ENCODE measurements around the gene VCL. TPM values are rescaled to one million over a fixed set of nuclear protein-coding genes. Genes with fewer than 3 reads are reported as not detected.

Gene VCL
- total RNA-seq, 1 experiment from 2014 or later = 106 TPM

DNA sequence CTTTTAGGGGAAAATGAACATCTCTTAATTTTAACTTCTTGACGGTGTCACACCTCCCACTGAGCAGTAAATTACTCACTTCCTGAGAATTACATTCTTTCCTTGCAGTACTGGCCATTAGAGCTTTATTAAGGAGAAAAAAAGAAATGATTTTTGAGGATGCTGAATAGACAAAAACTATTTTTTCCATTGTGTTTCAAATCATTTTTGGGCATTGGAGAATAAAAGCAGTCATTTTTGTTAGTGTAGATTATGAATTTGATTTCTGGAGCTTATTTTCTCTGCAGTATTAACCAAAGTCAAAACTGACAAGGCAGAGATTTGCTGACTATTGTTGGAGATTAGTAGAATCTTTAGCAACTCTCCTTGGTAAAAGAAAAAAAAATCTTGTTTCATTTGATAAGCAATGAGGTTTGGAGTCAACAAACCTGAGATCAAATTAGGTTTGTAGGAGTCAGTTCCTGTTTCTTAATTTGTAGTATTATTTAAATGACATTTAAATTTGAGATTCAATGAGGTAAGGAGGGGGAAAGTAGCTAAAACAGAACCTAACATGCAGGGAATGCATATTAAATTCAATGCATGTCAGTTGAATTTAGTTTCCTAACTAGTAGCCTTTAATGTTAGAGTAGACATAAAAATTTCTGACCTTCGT is 82.1 kb downstream of the VCL start (continued):
- TF ChIP-seq, protein P1, sequence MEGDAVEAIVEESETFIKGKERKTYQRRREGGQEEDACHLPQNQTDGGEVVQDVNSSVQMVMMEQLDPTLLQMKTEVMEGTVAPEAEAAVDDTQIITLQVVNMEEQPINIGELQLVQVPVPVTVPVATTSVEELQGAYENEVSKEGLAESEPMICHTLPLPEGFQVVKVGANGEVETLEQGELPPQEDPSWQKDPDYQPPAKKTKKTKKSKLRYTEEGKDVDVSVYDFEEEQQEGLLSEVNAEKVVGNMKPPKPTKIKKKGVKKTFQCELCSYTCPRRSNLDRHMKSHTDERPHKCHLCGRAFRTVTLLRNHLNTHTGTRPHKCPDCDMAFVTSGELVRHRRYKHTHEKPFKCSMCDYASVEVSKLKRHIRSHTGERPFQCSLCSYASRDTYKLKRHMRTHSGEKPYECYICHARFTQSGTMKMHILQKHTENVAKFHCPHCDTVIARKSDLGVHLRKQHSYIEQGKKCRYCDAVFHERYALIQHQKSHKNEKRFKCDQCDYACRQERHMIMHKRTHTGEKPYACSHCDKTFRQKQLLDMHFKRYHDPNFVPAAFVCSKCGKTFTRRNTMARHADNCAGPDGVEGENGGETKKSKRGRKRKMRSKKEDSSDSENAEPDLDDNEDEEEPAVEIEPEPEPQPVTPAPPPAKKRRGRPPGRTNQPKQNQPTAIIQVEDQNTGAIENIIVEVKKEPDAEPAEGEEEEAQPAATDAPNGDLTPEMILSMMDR (IDR thresholded peaks at IDR 0.05 in 2 of 3, conservative IDR thresholded peaks at IDR 0.05 in 1 of 3; ENCODE audit: borderline replicate concordance in 1 of 3, insufficient read depth in 1 of 3, low read depth in 2 of 3, low read length in 2 of 3) = no peak
- TF ChIP-seq CEBPB (IDR thresholded peaks at IDR 0.05; ENCODE audit: low read depth) (0 out of 2 replicates have a peak, but pooled peaks have one; percentile 32), TCF7L2 (IDR thresholded peaks at IDR 0.05; ENCODE audit: borderline replicate concordance, extremely low read depth, insufficient read depth, insufficient read length) (no peak), ZFX (IDR thresholded peaks at IDR 0.05) (no peak), POLR2AphosphoS5 (IDR thresholded peaks at IDR 0.05; ENCODE audit: low read depth, low read length) (no peak), SP1 (IDR thresholded peaks at IDR 0.05; ENCODE audit: low read depth) (peak; percentile 71), ZNF274 (IDR thresholded peaks at IDR 0.05; ENCODE audit: low read depth, low read length) (no peak)
- TF ChIP-seq, protein P2, sequence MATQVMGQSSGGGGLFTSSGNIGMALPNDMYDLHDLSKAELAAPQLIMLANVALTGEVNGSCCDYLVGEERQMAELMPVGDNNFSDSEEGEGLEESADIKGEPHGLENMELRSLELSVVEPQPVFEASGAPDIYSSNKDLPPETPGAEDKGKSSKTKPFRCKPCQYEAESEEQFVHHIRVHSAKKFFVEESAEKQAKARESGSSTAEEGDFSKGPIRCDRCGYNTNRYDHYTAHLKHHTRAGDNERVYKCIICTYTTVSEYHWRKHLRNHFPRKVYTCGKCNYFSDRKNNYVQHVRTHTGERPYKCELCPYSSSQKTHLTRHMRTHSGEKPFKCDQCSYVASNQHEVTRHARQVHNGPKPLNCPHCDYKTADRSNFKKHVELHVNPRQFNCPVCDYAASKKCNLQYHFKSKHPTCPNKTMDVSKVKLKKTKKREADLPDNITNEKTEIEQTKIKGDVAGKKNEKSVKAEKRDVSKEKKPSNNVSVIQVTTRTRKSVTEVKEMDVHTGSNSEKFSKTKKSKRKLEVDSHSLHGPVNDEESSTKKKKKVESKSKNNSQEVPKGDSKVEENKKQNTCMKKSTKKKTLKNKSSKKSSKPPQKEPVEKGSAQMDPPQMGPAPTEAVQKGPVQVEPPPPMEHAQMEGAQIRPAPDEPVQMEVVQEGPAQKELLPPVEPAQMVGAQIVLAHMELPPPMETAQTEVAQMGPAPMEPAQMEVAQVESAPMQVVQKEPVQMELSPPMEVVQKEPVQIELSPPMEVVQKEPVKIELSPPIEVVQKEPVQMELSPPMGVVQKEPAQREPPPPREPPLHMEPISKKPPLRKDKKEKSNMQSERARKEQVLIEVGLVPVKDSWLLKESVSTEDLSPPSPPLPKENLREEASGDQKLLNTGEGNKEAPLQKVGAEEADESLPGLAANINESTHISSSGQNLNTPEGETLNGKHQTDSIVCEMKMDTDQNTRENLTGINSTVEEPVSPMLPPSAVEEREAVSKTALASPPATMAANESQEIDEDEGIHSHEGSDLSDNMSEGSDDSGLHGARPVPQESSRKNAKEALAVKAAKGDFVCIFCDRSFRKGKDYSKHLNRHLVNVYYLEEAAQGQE (IDR thresholded peaks at IDR 0.05; ENCODE audit: low read depth) = no peak
- TF ChIP-seq, protein P3, sequence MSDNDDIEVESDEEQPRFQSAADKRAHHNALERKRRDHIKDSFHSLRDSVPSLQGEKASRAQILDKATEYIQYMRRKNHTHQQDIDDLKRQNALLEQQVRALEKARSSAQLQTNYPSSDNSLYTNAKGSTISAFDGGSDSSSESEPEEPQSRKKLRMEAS (IDR thresholded peaks at IDR 0.05) = no peak
- TF ChIP-seq, protein P4, sequence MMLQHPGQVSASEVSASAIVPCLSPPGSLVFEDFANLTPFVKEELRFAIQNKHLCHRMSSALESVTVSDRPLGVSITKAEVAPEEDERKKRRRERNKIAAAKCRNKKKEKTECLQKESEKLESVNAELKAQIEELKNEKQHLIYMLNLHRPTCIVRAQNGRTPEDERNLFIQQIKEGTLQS (IDR thresholded peaks at IDR 0.05) = no peak

All from HCT116 (cell line).